Nephron progenitor cell (in vitro differentiated cells): Measurements from ENCODE around the gene KRTAP10-7.

Experiments
- DNase-seq: peaks from one replicate; pipeline ENCODE4 v3.0.0; 2021
- H3K27ac Mint-ChIP-seq: 2 replicates; pipeline ENCODE4 v1.8.0; 2021; ENCODE audit warnings: mild to moderate bottlenecking, moderate library complexity, mixed read lengths
- H3K27me3 Mint-ChIP-seq: 2 replicates; pipeline ENCODE4 v1.8.0; 2021; ENCODE audit warnings: mild to moderate bottlenecking, low read depth, mixed read lengths; ENCODE audit not compliant: poor library complexity
- H3K36me3 Mint-ChIP-seq: 2 replicates; pipeline ENCODE4 v1.8.0; 2021; ENCODE audit warnings: low read depth, mixed read lengths
- H3K4me1 Mint-ChIP-seq: 2 replicates; pipeline ENCODE4 v1.8.0; 2021; ENCODE audit warnings: mixed read lengths
- H3K4me3 Mint-ChIP-seq: 2 replicates; pipeline ENCODE4 v1.8.0; 2021; ENCODE audit warnings: mild to moderate bottlenecking, moderate library complexity, mixed read lengths
- H3K9me3 Mint-ChIP-seq: 2 replicates; pipeline ENCODE4 v1.8.0; 2021; ENCODE audit warnings: mild to moderate bottlenecking, moderate library complexity, mixed read lengths
- TF ChIP-seq, protein P1 (sequence below): fragments of 200-600 bp; sonication (generic); IDR thresholded peaks from 2 replicates; pipeline ENCODE4 v1.5.0; 2021; ENCODE audit warnings: antibody characterized with exemption

The KRTAP10-7 gene

GRCh38 chr21:44615911-44616590 lies 15.7 kb downstream of the KRTAP10-7 start:
- TF ChIP-seq, protein P1, sequence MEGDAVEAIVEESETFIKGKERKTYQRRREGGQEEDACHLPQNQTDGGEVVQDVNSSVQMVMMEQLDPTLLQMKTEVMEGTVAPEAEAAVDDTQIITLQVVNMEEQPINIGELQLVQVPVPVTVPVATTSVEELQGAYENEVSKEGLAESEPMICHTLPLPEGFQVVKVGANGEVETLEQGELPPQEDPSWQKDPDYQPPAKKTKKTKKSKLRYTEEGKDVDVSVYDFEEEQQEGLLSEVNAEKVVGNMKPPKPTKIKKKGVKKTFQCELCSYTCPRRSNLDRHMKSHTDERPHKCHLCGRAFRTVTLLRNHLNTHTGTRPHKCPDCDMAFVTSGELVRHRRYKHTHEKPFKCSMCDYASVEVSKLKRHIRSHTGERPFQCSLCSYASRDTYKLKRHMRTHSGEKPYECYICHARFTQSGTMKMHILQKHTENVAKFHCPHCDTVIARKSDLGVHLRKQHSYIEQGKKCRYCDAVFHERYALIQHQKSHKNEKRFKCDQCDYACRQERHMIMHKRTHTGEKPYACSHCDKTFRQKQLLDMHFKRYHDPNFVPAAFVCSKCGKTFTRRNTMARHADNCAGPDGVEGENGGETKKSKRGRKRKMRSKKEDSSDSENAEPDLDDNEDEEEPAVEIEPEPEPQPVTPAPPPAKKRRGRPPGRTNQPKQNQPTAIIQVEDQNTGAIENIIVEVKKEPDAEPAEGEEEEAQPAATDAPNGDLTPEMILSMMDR, result no peak
- Mint-ChIP-seq H3K27me3 (peaks cover 7% of the 10 kb centered on the region), H3K27ac (no peak overlapping the region), H3K36me3 (peaks cover 4% of the 10 kb centered on the region), H3K4me1 (peaks cover 28% of the 10 kb centered on the region), H3K9me3 (peaks cover 41% of the 10 kb centered on the region), H3K4me3 (no peak overlapping the region)
- DNase-seq, result no peak

DNA sequence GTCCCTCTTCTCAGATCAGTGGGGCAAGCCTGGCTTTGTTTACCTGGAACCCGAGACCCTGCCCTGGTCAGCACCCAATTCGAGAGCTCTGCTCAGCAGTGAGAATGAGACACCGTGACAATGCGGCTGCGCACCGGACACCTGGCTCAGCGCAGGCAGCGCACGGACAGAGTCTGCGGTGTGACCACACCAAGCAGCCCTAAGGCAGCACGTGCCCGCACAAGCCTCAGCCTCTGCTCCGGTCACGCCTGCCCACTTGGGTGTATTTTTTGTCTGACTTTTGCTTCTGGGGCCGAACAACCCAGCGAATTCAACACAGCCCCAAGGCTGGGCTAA lies 16.2 kb downstream of the KRTAP10-7 start:
- peaks cover 39% of the 10 kb centered on the region for H3K9me3 Mint-ChIP-seq
- H3K27ac Mint-ChIP-seq, result no peak overlapping the region
- peaks cover 28% of the 10 kb centered on the region for H3K4me1 Mint-ChIP-seq
- H3K36me3 Mint-ChIP-seq, result peaks cover 4% of the 10 kb centered on the region
- TF ChIP-seq, protein P1, result no peak
- no peak for DNase-seq
- peaks cover 7% of the 10 kb centered on the region for H3K27me3 Mint-ChIP-seq
- H3K4me3 Mint-ChIP-seq, result no peak overlapping the region

GRCh38 chr21:44617071-44617501 lies 16.7 kb downstream of the KRTAP10-7 start:
- Mint-ChIP-seq H3K27me3 (peaks cover 7% of the 10 kb centered on the region), H3K4me1 (peaks cover 28% of the 10 kb centered on the region), H3K9me3 (peaks cover 41% of the 10 kb centered on the region), H3K36me3 (peaks cover 4% of the 10 kb centered on the region), H3K4me3 (no peak overlapping the region), H3K27ac (no peak overlapping the region)
- TF ChIP-seq, protein P1, result no peak
- DNase-seq, result no peak

- no peak overlapping the region for H3K4me3 Mint-ChIP-seq
- peaks cover 24% of the 10 kb centered on the region for H3K4me1 Mint-ChIP-seq
- peaks cover 4% of the 10 kb centered on the region for H3K27me3 Mint-ChIP-seq
- H3K27ac Mint-ChIP-seq, result no peak overlapping the region
- DNase-seq, result no peak
- peaks cover 6% of the 10 kb centered on the region for H3K36me3 Mint-ChIP-seq
- peaks cover 45% of the 10 kb centered on the region for H3K9me3 Mint-ChIP-seq
- TF ChIP-seq, protein P1, result no peak
Observed at GRCh38 chr21:44618504-44618903, 18.1 kb downstream of the KRTAP10-7 start.

GRCh38 chr21:44618909-44619308 lies 18.5 kb downstream of the KRTAP10-7 start:
- TF ChIP-seq, protein P1, result no peak
- H3K4me1 Mint-ChIP-seq, result peaks cover 24% of the 10 kb centered on the region
- no peak overlapping the region for H3K4me3 Mint-ChIP-seq
- DNase-seq, result no peak
- H3K9me3 Mint-ChIP-seq, result peaks cover 49% of the 10 kb centered on the region
- peaks cover 10% of the 10 kb centered on the region for H3K36me3 Mint-ChIP-seq
- peaks cover 4% of the 10 kb centered on the region for H3K27me3 Mint-ChIP-seq
- no peak overlapping the region for H3K27ac Mint-ChIP-seq

DNA sequence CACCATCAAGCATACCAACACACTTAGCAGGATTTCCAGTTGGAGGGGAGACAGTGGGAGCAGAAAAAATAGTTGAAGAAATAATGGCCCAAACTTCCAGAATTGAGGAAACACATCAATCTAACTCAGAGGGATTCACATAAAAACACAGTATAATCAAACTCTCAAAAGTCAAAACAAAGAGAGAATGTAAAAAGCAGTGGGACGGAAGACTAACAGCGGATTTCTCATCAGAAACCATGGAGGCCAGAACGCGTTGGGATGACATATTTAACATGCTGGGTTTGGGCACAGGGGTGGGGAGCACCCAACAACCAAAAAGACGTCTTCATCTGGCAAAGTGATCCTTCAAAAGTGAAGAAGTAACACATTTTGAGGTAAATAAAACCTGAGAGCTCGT lies 19.5 kb downstream of the KRTAP10-7 start:
- DNase-seq, result no peak
- Mint-ChIP-seq H3K9me3 (peaks cover 59% of the 10 kb centered on the region), H3K4me3 (no peak overlapping the region), H3K27me3 (peaks cover 4% of the 10 kb centered on the region), H3K36me3 (peaks cover 18% of the 10 kb centered on the region), H3K27ac (no peak overlapping the region), H3K4me1 (peaks cover 18% of the 10 kb centered on the region)
- TF ChIP-seq, protein P1, result no peak
